GM12872 (cell line): Measurements from ENCODE around the gene ARID1B.

Experiments used
- TF ChIP-seq, protein P1 (sequence below): IDR thresholded peaks from 3 replicates; pipeline ENCODE4 v1.5.1; 2011; ENCODE audit warnings: low read depth, mild to moderate bottlenecking, low read length, moderate library complexity; ENCODE audit not compliant: insufficient read depth

ARID1B gene

DNA sequence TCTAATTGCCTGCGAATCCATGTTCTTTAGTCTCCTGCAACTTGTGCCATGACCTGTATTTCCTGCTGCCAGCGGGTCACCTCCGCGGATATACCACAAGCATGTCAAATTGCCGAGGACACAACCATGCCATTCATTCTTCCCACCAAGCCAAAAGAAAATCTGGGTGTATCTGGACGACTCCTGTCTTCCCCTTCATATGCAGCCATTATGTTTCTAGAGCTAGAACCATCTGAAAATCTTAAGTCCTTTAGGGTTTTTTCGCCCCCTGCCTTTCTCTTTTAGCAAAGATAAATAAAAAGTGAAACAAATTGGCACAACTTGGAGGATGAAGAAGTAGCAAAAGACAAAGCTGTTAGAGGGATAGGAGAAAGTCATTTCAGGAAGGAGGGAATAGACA is 242.6 kb downstream of the ARID1B start:
- TF ChIP-seq, protein P1, sequence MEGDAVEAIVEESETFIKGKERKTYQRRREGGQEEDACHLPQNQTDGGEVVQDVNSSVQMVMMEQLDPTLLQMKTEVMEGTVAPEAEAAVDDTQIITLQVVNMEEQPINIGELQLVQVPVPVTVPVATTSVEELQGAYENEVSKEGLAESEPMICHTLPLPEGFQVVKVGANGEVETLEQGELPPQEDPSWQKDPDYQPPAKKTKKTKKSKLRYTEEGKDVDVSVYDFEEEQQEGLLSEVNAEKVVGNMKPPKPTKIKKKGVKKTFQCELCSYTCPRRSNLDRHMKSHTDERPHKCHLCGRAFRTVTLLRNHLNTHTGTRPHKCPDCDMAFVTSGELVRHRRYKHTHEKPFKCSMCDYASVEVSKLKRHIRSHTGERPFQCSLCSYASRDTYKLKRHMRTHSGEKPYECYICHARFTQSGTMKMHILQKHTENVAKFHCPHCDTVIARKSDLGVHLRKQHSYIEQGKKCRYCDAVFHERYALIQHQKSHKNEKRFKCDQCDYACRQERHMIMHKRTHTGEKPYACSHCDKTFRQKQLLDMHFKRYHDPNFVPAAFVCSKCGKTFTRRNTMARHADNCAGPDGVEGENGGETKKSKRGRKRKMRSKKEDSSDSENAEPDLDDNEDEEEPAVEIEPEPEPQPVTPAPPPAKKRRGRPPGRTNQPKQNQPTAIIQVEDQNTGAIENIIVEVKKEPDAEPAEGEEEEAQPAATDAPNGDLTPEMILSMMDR = no peak

DNA sequence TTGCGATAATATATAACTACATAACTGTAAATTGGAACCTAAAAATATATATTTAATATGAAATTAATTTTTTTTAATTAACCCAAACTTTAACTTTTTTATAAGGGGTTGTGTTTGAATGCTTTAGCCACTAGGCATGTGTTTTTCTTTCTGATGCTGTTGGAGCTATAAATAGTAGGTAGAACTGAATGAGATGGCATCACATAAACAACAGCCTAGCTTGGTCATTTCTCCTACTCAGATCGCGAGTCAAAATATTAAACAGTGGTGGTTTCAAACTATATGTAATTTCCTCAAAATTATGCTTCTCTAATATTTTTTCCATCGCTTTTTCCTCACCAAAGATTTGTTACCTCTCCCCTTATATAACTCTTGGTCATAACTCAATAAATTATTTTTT is 243.2 kb downstream of the ARID1B start:
- TF ChIP-seq, protein P1 = no peak

DNA sequence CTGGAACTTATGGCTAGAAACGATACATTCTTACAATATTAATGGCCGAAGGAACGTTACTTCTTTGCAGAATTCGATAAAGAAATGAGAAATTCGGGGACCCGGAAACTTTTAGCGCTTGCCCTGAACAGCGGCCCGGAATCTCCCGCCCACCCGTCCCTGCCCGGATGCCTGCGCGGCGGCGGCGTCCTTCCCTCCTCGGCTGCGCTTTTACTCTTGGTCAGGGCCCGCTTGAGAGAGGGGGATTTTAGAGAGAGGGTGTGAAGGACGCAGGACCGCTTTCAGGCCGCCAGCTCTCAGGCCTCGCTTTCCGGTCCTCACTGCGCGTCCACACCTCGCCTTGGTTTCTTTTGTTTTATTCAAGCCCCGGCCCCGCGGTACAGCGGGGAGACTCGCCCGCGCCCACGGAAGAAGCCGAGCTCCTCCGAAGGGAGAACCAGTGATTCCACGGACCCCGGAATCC is 243.7 kb downstream of the ARID1B start:
- TF ChIP-seq, protein P1 = no peak

DNA sequence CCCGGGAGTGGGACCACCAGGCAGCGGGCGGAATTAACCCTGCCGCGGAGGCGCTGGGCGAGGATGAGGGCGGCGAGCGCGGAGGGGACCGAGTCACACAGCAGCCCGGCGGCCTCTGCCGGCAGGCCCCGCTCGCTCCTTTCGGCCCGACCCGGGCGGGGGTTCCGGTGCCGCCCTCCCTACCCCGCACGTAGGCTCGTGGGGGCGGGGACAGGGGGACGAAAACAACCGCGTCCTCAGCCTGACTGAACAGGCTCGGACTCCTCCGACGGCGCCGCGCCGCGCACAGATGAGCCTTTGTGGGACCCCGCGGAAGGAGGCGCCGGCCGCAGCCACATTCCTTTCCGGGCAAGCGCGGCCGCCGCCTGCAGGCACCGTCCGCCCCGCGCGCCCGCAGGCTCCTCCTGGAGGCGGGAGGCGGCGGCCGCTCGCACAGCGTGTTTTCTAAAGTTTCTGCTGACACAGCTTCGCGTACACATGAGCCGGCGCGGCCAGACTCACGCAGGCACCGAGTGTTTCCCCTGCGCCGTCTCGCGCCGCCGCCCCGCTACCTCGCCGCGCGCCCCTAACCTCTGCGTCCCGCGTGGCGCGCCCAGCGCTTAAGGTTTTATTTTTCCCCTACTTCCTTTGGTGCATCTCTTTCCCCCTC is 244.3 kb downstream of the ARID1B start:
- TF ChIP-seq, protein P1 = 0 out of 3 replicates have a peak, but pooled peaks have one; percentile 6

DNA sequence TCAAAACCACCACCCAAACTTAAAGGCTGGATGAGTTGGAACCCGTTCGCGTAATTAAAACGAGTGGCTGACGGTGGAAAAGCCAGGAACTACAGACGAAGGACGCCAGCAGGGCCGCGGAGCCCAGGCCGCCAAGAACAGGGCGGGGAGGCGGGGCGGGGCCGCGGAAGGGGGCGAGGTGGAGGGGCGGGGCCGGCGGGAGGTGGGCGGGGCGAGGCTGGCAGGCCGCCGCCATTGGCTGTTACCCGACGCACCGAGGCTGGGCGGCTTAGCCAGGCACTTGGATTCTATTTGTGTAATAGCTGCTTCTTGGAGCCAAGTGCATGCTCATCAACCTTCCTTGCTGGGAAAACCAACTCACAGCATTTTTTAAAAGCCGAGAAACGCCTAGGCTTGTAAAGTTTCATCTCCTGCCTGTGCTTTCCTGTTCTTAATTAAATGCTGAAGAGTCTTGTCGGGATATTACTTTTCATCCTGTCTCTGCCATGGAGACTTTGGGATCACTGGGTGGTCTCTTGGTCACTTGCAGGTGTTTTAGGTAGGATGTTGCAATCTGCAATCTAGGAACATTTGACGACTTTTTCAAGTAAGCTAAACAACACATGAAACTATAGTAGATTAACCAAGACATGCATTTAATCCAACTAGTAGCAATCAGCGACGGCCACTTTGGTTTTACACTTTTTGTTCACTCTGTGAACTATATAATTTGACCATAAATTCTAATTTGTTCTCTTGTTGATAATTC is 245.0 kb downstream of the ARID1B start:
- TF ChIP-seq, protein P1 = no peak

DNA sequence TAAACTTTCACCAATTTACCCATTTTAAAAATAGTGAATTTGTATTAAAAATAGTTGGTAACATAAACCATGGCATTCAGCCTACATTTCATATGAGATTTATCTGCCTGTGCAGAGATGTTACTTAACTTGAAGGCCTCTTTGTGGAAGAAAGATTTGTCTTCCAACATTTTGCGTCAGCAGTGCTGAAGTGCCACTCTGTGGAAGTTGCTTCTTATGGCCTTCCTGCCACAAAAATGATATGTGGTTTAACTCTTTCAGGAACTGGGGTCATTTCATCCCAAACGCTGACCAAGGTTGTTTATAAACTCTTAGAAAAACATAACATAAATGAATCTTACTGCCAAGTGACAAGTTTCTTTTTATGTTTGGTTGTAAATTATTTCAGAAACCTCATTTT is 246.8 kb downstream of the ARID1B start:
- TF ChIP-seq, protein P1 = no peak

DNA sequence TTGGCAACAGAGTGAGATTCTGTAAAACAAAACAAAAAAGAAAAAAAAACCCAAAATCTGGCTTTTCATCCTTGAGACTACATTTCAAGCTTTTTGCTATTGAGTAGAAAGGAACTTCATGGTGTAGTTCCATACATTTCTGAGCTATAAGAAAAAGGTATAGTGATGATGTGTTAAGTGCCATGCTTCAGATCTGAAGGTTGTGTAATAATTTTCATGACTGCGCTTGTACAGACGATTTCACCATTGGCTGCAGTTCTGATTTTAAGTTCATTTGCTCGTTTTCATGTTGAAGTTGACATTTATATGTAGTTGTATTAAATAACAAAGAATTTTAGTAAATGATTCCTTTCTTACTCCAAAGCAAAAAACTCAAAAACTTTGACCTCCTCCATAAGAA is 247.6 kb downstream of the ARID1B start:
- TF ChIP-seq, protein P1 = no peak
